ENCODE results near the gene RBBP5. TPM values are rescaled to one million over a fixed set of nuclear protein-coding genes. Genes with fewer than 3 reads are reported as not detected.

Gene RBBP5
- total RNA-seq, 1 donor from 2014 or later: 19.2 TPM

- H3K9me3 Mint-ChIP-seq: no peaks in the 10 kb centered on the region
- no peak overlapping the region for H3K4me3 Mint-ChIP-seq (ENCODE audit: low read depth)
- H3K36me3 Mint-ChIP-seq (ENCODE audit: low read depth): peaks cover 18% of the 10 kb centered on the region
- H3K27ac Mint-ChIP-seq: no peak overlapping the region
- no peaks in the 10 kb centered on the region for H3K27me3 Mint-ChIP-seq (ENCODE audit: low read depth)
- no peak for DNase-seq (ENCODE audit: low spot score)
- H3K4me1 Mint-ChIP-seq (ENCODE audit: low read depth): no peaks in the 10 kb centered on the region
- intact Hi-C loops (cut with micrococcal nuclease): no loop called here
Measured at GRCh38 chr1:205082431-205082830, 39.3 kb downstream of the RBBP5 start.

DNA sequence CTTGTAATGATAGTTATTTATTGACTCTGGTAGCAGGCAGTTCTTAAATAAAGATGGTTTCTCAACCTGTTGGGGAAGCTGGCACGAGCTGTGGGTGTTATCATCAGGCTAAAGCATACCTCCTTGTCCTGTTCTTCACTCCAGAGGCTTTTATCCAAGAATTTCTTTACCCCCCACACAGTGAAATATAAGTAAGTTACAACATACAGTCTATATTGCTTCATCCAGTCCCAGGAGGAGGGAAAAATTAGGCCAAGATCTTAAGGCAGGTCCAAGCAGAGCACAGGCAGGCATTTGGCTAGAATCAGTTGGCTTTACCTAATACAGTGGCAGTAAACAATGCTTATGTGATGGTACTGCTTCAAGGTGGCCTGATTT lies 43.9 kb downstream of the RBBP5 start:
- Mint-ChIP-seq H3K9me3 (no peaks in the 10 kb centered on the region), H3K4me3 (ENCODE audit: low read depth) (no peak overlapping the region), H3K4me1 (ENCODE audit: low read depth) (no peaks in the 10 kb centered on the region), H3K27ac (no peak overlapping the region), H3K36me3 (ENCODE audit: low read depth) (no peaks in the 10 kb centered on the region), H3K27me3 (ENCODE audit: low read depth) (no peaks in the 10 kb centered on the region)
- DNase-seq (ENCODE audit: low spot score): no peak
- intact Hi-C loops (cut with micrococcal nuclease): no loop called here

GRCh38 chr1:205077158-205077933 lies 44.4 kb downstream of the RBBP5 start:
- intact Hi-C loops (cut with micrococcal nuclease): no loop called here
- Mint-ChIP-seq H3K27me3 (ENCODE audit: low read depth) (no peaks in the 10 kb centered on the region), H3K27ac (no peak overlapping the region), H3K4me1 (ENCODE audit: low read depth) (no peaks in the 10 kb centered on the region), H3K9me3 (no peaks in the 10 kb centered on the region), H3K4me3 (ENCODE audit: low read depth) (no peak overlapping the region), H3K36me3 (ENCODE audit: low read depth) (no peaks in the 10 kb centered on the region)
- DNase-seq (ENCODE audit: low spot score): no peak

DNA sequence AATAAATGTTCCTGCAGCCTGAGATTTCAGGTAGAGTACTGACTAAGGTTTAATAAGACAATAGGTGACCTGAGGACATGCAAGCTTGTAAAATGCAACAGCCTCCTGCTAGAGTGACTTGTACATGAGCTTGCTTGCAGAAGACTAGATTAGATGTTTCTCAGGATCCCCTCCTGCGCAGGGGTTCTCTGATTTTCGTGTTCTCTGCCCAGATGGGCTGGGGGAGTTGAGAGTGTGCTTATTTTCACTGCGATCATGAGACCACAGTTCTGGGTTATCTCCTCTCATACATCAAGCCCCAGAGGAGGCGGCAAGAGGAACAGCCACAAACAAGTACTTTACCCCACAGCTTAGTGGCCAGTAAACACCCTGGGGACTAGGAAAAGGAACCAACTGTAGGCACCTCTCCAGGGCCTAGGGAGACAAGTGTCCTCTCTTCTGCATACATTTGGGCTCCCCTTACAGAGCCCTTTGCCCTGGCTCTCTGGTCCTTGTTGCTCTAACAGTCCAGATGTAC lies 45.5 kb downstream of the RBBP5 start:
- no peak for DNase-seq (ENCODE audit: low spot score)
- H3K4me1 Mint-ChIP-seq (ENCODE audit: low read depth): no peaks in the 10 kb centered on the region
- no peaks in the 10 kb centered on the region for H3K9me3 Mint-ChIP-seq
- H3K36me3 Mint-ChIP-seq (ENCODE audit: low read depth): no peaks in the 10 kb centered on the region
- intact Hi-C loops (cut with micrococcal nuclease): no loop called here
- H3K4me3 Mint-ChIP-seq (ENCODE audit: low read depth): no peak overlapping the region
- H3K27ac Mint-ChIP-seq: no peak overlapping the region
- no peaks in the 10 kb centered on the region for H3K27me3 Mint-ChIP-seq (ENCODE audit: low read depth)

- DNase-seq (ENCODE audit: low spot score): no peak
Measured at GRCh38 chr1:205075642-205076155, 46.1 kb downstream of the RBBP5 start.

GRCh38 chr1:205074513-205074912 lies 47.3 kb downstream of the RBBP5 start:
- no peak for DNase-seq (ENCODE audit: low spot score)
- H3K27me3 Mint-ChIP-seq (ENCODE audit: low read depth): no peaks in the 10 kb centered on the region
- H3K27ac Mint-ChIP-seq: no peak overlapping the region
- H3K4me1 Mint-ChIP-seq (ENCODE audit: low read depth): no peaks in the 10 kb centered on the region
- no peaks in the 10 kb centered on the region for H3K9me3 Mint-ChIP-seq
- intact Hi-C loops (cut with micrococcal nuclease): no loop called here
- no peaks in the 10 kb centered on the region for H3K36me3 Mint-ChIP-seq (ENCODE audit: low read depth)
- H3K4me3 Mint-ChIP-seq (ENCODE audit: low read depth): no peak overlapping the region

More at GRCh38 chr1:205075642-205076155, 46.1 kb downstream of the RBBP5 start:
- no peaks in the 10 kb centered on the region for H3K36me3 Mint-ChIP-seq (ENCODE audit: low read depth)
- H3K9me3 Mint-ChIP-seq: no peaks in the 10 kb centered on the region
- intact Hi-C loops (cut with micrococcal nuclease): no loop called here
- no peak overlapping the region for H3K27ac Mint-ChIP-seq
- H3K4me3 Mint-ChIP-seq (ENCODE audit: low read depth): no peak overlapping the region
- H3K27me3 Mint-ChIP-seq (ENCODE audit: low read depth): no peaks in the 10 kb centered on the region
- no peaks in the 10 kb centered on the region for H3K4me1 Mint-ChIP-seq (ENCODE audit: low read depth)

- Mint-ChIP-seq H3K27me3 (ENCODE audit: low read depth) (no peaks in the 10 kb centered on the region), H3K9me3 (no peaks in the 10 kb centered on the region), H3K27ac (no peak overlapping the region), H3K4me3 (ENCODE audit: low read depth) (no peak overlapping the region), H3K4me1 (ENCODE audit: low read depth) (no peaks in the 10 kb centered on the region), H3K36me3 (ENCODE audit: low read depth) (no peaks in the 10 kb centered on the region)
- DNase-seq (ENCODE audit: low spot score): no peak
- intact Hi-C loops (cut with micrococcal nuclease): no loop called here
Measured at GRCh38 chr1:205074084-205074483, 47.7 kb downstream of the RBBP5 start.

DNA sequence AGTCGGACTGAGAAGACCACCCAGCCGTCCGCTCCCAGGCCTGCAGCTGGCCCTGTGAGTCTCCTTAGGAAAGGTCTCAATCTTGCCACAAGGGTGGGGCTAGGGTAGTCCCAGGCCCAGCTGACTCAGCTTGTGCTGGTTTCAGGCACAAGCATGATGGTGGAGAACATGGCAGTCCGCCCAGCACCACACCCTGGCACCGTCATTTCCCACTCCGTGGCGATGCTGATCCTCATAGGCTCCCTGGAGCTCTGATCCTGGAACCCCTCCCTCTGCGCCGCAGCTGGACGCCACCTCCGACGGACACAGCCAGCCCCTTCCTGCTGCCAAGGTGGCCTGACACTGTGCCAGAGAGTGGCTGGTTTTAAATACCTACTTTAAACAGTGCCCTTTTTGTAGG lies 48.3 kb downstream of the RBBP5 start:
- H3K27me3 Mint-ChIP-seq (ENCODE audit: low read depth): no peaks in the 10 kb centered on the region
- no peaks in the 10 kb centered on the region for H3K4me1 Mint-ChIP-seq (ENCODE audit: low read depth)
- intact Hi-C loops (cut with micrococcal nuclease): no loop called here
- H3K4me3 Mint-ChIP-seq (ENCODE audit: low read depth): no peak overlapping the region
- no peaks in the 10 kb centered on the region for H3K36me3 Mint-ChIP-seq (ENCODE audit: low read depth)
- DNase-seq (ENCODE audit: low spot score): no peak
- no peaks in the 10 kb centered on the region for H3K9me3 Mint-ChIP-seq
- H3K27ac Mint-ChIP-seq: no peak overlapping the region

- no peak overlapping the region for H3K4me3 Mint-ChIP-seq (ENCODE audit: low read depth)
- H3K9me3 Mint-ChIP-seq: no peaks in the 10 kb centered on the region
- no peaks in the 10 kb centered on the region for H3K36me3 Mint-ChIP-seq (ENCODE audit: low read depth)
- no peak overlapping the region for H3K27ac Mint-ChIP-seq
- no peak for DNase-seq (ENCODE audit: low spot score)
- no peaks in the 10 kb centered on the region for H3K27me3 Mint-ChIP-seq (ENCODE audit: low read depth)
- intact Hi-C loops (cut with micrococcal nuclease): no loop called here
- no peaks in the 10 kb centered on the region for H3K4me1 Mint-ChIP-seq (ENCODE audit: low read depth)
Measured at GRCh38 chr1:205072881-205073280, 48.9 kb downstream of the RBBP5 start.

DNA sequence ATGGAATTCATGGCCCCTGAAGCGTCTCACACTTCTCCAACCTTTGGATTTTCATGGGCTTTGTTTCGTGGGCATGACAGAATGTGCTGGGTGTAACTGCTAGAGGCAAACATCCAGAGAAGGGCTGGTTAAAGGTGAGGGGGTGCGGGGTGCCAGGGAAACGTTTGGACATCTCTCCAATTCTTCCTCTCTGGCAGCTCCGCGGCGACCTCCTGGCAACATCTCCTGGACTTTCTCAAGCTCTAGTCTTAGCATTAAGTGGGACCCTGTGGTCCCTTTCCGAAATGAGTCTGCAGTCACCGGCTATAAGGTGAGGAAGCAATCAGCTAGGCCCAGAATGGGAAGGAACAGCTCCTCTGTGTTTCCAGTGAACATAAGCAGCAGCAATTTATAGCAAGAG lies 49.5 kb downstream of the RBBP5 start:
- Mint-ChIP-seq H3K27me3 (ENCODE audit: low read depth) (no peaks in the 10 kb centered on the region), H3K9me3 (no peaks in the 10 kb centered on the region), H3K4me1 (ENCODE audit: low read depth) (no peaks in the 10 kb centered on the region), H3K4me3 (ENCODE audit: low read depth) (no peak overlapping the region), H3K36me3 (ENCODE audit: low read depth) (no peaks in the 10 kb centered on the region), H3K27ac (no peak overlapping the region)
- DNase-seq (ENCODE audit: low spot score): no peak
- intact Hi-C loops (cut with micrococcal nuclease): no loop called here

DNA sequence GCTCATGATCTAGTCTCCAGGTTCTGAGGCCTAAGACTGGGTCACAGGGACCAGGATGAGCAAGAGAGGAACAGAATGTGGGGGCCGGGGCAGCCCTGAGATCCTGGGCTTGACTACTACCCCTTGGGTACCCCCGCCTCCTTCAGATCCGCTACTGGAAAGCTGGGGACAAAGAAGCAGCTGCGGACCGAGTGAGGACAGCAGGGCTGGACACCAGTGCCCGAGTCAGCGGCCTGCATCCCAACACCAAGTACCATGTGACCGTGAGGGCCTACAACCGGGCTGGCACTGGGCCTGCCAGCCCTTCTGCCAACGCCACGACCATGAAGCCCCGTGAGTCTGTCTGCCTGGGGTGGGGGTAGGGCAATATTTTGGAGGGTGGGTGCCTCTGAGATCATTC lies 50.0 kb downstream of the RBBP5 start:
- Mint-ChIP-seq H3K36me3 (ENCODE audit: low read depth) (no peaks in the 10 kb centered on the region), H3K27me3 (ENCODE audit: low read depth) (no peaks in the 10 kb centered on the region), H3K9me3 (no peaks in the 10 kb centered on the region), H3K27ac (no peak overlapping the region), H3K4me3 (ENCODE audit: low read depth) (no peak overlapping the region), H3K4me1 (ENCODE audit: low read depth) (no peaks in the 10 kb centered on the region)
- DNase-seq (ENCODE audit: low spot score): no peak
- intact Hi-C loops (cut with micrococcal nuclease): no loop called here

GRCh38 chr1:205071028-205071409 lies 50.8 kb downstream of the RBBP5 start:
- no peak overlapping the region for H3K4me3 Mint-ChIP-seq (ENCODE audit: low read depth)
- no peak for DNase-seq (ENCODE audit: low spot score)
- no peaks in the 10 kb centered on the region for H3K36me3 Mint-ChIP-seq (ENCODE audit: low read depth)

GRCh38 chr1:205069371-205070125 lies 52.2 kb downstream of the RBBP5 start:
- intact Hi-C loops (cut with micrococcal nuclease): no loop called here
- Mint-ChIP-seq H3K4me1 (ENCODE audit: low read depth) (no peaks in the 10 kb centered on the region), H3K36me3 (ENCODE audit: low read depth) (no peaks in the 10 kb centered on the region), H3K27me3 (ENCODE audit: low read depth) (no peaks in the 10 kb centered on the region), H3K4me3 (ENCODE audit: low read depth) (no peak overlapping the region), H3K9me3 (no peaks in the 10 kb centered on the region), H3K27ac (no peak overlapping the region)
- DNase-seq (ENCODE audit: low spot score): no peak

More at GRCh38 chr1:205071028-205071409, 50.8 kb downstream of the RBBP5 start:
- Mint-ChIP-seq H3K27me3 (ENCODE audit: low read depth) (no peaks in the 10 kb centered on the region), H3K4me1 (ENCODE audit: low read depth) (no peaks in the 10 kb centered on the region), H3K9me3 (no peaks in the 10 kb centered on the region), H3K27ac (no peak overlapping the region)
- intact Hi-C loops (cut with micrococcal nuclease): no loop called here

Measured in activated T-helper 2 cell treated with anti-CD3 and anti-CD28 coated beads, Interferon-gamma antibody, Interleukin-2, Interleukin-4, amounts not matched to agents 10 μg/mL and 5 μg/mL and 100 μg/mL, durations not matched to agents 14 hours and 24 hours and 36 hours (primary cell).